Transverse colon (tissue), 4 donors: ENCODE results near the gene SPATA24. TPM values are rescaled to one million over a fixed set of nuclear protein-coding genes. Genes with fewer than 3 reads are reported as not detected.
A peak's percentile ranks its signal among the peaks of the same experiment; 100 is the strongest.
"Not testable (repeated sequence)": the region's sequence is repeated elsewhere in the genome, so short reads cannot be mapped to it uniquely, and the experiment has no call there.

Experiments
- DNase-seq: peaks from one replicate; pipeline ENCODE4 v3.0.0-alpha.2; 2019
- H3K27ac ChIP-seq, 4 donors: fragments of 200-600 bp; sonication (generic); 2 replicates each; pipeline ENCODE4 v1.5.1; 2016 to 2018; ENCODE audit warnings: inconsistent platforms in 4 of 4
- H3K27me3 ChIP-seq: fragments of 200-600 bp; sonication (generic); 2 replicates; pipeline ENCODE4 v1.5.1; 2017; ENCODE audit warnings: inconsistent platforms
- H3K36me3 ChIP-seq, 4 donors: fragments of 200-600 bp; sonication (generic); 2 replicates each; pipeline ENCODE4 v1.5.1; 2017 to 2019; ENCODE audit warnings: inconsistent platforms in 4 of 4
- H3K4me1 ChIP-seq, 4 donors: fragments of 200-600 bp; sonication (generic); 2 replicates each; pipeline ENCODE4 v1.5.1; 2017 to 2020; ENCODE audit warnings: inconsistent platforms in 4 of 4
- H3K4me3 ChIP-seq, 4 donors: fragments of 200-600 bp; sonication (generic); 1 replicate in 1 of 4; 2 replicates in 3 of 4; pipeline versions ENCODE4 v1.5.1 to v1.6.1; 2017 to 2019; ENCODE audit warnings: inconsistent platforms in 4 of 4
- H3K9me3 ChIP-seq, 2 donors: fragments of 200-600 bp; sonication (generic); 2 replicates each; pipeline ENCODE4 v1.5.1; 2017 to 2019; ENCODE audit warnings: inconsistent platforms in 2 of 2
- CTCF ChIP-seq, 5 experiments: fragments of 200-600 bp in 3 of 5; fragments of 450-650 bp in 2 of 5; sonication (generic) in 3 of 5; IDR thresholded peaks; 1 replicate in 2 of 5; 2 replicates in 3 of 5; pipeline ENCODE4 v1.5.1; 2016 to 2017; ENCODE audit warnings: antibody characterized with exemption in 5 of 5, inconsistent platforms in 3 of 5, mild to moderate bottlenecking in 2 of 5, moderate library complexity in 1 of 5
- EP300 ChIP-seq: sonication (generic); formaldehyde crosslinking; IDR thresholded peaks from one replicate; pipeline ENCODE4 v1.6.1; 2017; ENCODE audit warnings: antibody characterized with exemption, low read depth
- POLR2A ChIP-seq: fragments of 450-650 bp; IDR thresholded peaks from one replicate; pipeline ENCODE4 v1.6.1; 2016; ENCODE audit warnings: antibody characterized with exemption, mild to moderate bottlenecking, moderate library complexity
- POLR2AphosphoS5 ChIP-seq, 3 donors: sonication (generic); formaldehyde crosslinking; IDR thresholded peaks; one replicate each; pipeline ENCODE4 v1.6.1; 2016; ENCODE audit warnings: antibody characterized with exemption in 3 of 3
- WGBS, 2 donors: methylation state at CpG; one replicate each; pipeline ENCODE4 v1.1.5; 2018; ENCODE audit warnings: low coverage in 1 of 2; 5-methylcytosine and 5-hydroxymethylcytosine counted together
- in situ Hi-C, 4 donors: fragments of 200-750 bp; cut with MboI; loops; one replicate each; pipeline versions ENCODE4 v1.15.0 to v1.15.1; 2017; ENCODE audit warnings: low sequenced_read_pairs in 3 of 4, low pct_ligation_motif_present in 1 of 4, low pct_unique_long_range_greater_than_20kb in 1 of 4
- intact Hi-C: fragments of 100-400 bp; cut with DNase I; formaldehyde crosslinking; loops from one replicate; pipeline ENCODE4 v1.15.1; 2023; ENCODE audit warnings: low total_unique reads
- total RNA-seq, 4 donors: library from RNA; depleted of rRNA; stranded (reverse); fragments of >200 nt; gene quantifications; one replicate each; pipeline ENCODE4 v1.1.0, GENCODE V29; 2016

Gene SPATA24
- total RNA-seq, 4 donors from 2014 or later: 3.0 TPM; not detected in 2

DNA sequence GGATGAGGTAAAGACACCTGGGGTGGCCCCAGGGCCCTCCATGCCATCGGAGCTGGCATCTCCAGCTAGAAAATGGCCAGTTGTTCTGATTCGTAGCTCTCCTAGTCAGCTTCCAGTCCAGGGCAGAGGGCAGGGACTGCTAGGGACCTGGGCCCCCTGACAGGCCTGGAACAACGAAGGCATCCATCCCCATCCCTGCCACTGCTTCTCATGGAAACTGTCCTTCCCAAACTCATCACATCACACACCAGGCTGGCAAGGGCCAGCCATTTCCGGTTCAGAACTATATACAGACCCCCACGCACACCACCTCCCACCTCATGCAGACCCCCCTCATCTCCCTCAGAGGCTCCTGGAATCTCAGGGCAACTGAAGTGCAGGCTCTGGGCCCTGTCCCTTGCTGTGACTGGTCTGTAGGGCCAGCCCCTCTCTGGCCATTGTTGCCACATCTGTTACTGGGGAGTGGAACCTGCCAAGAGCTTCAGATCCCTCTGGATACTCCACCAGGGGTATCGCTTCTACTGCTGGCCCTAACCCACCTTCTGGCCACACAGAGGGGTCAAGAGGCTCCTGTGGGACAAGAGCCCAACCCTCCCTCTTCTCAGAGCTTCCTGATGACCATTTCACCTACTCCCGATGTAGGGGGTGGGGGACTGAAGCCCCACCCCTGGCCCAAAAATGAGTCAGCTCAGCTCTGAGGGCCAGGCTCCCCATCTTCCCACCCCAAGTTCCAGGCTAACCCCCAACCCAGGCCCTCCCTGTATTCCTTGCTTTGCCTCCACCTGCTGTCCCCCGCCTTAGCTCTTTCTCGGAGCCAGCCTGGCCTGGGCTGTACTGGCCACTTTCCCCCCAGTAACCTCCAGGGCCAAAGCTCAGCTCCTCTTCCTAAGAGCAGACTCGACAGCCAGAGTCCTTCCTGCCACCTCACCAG lies 13.0 kb downstream of the SPATA24 start:
- TF ChIP-seq POLR2A (no peak), POLR2AphosphoS5 (IDR thresholded peaks at IDR 0.05) (no peak), CTCF (IDR thresholded peaks at IDR 0.05) (no peak), EP300 (no peak)
- Histone ChIP-seq H3K4me3 (no peak overlapping the region), H3K27me3 (peaks cover 21% of the 10 kb centered on the region), H3K9me3 (no peaks in the 10 kb centered on the region), H3K27ac (peak overlapping the region; percentile 81 to 87 (median 82)), H3K36me3 (no peaks in the 10 kb centered on the region), H3K4me1 (peaks cover 0 to 63% (median 50%) of the 10 kb centered on the region in 4 donors)
- WGBS, 2 donors: 71 to 75% methylated on average over 1 to 9 of the region's 10 CpGs
- intact Hi-C loops (no loop called here), in situ Hi-C loops (no loop called here)
- DNase-seq: no peak

DNA sequence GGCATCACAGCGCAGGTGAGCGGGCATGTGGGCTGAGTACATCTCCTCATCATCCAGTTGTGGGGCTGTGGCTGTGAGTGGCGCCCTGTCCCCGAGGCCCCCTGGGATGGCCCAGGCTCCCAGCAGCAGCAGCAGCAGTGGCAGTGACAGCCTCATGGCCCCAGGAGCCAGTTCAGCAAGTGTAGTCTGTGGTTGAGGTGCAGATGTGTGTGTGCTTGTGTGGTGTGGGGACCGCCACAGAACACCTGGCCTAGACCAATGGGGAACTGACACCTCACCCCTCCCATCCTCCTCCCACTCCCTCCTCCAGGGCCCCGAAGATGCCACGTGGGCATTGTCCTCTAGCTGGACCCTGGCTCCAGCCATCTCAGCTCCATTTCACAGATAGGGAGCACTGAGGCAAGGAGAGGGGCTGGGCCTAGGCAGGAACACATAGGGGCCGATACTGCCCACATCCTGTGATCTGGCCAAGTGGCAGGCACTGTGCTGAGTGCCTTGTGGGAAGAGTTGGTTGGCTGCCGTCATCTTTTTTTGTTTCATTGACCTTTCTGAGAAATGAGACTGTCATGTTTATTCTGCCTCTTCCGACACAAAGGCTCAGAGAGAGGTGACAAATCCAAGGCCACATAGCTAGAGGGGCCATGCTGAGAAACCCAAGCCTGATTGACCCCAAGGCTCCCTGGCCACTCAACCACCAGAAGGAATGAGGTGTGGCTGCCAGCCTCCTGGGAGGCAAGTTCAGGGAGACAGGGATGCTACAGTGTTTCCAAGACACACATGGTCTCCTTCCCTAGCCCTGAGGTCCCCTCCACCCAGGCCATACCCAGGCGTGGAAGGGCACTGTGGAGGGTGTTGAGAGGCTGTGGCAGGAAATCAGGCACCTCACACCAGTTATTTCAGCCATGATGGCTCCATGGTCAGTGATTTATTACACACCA lies 13.9 kb downstream of the SPATA24 start, which contains the start of gene MZB1:
Gene MZB1 (minus strand): TSS at position 213 of the 938 bp plus-strand sequence. CDS start 57 bp downstream, at position 156.
- peak within 1 kb of the TSS in 3 of 4 donors; percentile 30 to 45 (median 32) for H3K4me3 ChIP-seq
- H3K27me3 ChIP-seq: peaks cover 21% of the 10 kb centered on the region
- intact Hi-C loops: no loop called here
- H3K4me1 ChIP-seq: peaks cover under 1 to 71% (median 52%) of the 10 kb centered on the region in 4 donors
- TF ChIP-seq EP300 (no peak), POLR2AphosphoS5 (IDR thresholded peaks at IDR 0.05) (peak in 1 of 3 donors; percentile 85), POLR2A (peak; percentile 20)
- H3K36me3 ChIP-seq: no peaks in the 10 kb centered on the region
- in situ Hi-C loops: no loop called here
- H3K27ac ChIP-seq: peak within 1 kb of the TSS; percentile 81 to 87 (median 82)
- peak; percentile 77 for DNase-seq
- no peaks in the 10 kb centered on the region for H3K9me3 ChIP-seq
- WGBS, 2 donors: 80 to 100% methylated on average over 1 to 10 of the region's 11 CpGs

DNA sequence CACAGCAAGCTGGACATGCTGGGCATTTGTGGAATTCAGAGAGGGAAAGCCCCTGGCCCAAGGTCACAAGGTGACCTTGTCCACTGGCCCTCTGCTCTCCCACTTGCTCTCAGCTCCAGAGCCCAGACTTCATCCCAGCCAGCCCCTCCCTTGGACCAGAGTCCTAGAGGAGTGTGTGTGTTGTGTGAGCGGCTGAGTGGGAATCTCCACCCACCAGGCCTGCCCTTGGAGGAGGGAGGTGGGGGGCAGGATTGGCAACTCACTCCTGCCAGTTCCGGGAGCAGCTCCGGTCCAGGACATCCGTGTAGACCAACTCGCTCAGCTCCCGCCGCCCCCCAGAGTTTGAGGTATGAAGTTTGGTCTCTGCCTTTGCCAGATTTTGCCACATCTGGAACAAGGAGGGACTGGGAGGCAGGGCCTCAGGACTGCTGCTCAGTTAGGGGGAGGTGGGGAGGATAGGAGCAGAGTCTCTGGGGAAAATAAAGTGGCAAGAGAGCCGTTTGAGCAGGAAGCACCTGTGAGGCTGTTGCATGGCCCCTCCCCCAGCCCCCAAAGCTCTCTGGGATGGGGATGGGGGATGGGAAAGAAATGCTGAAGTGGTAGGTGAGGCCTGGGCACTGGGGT lies 15.6 kb downstream of the SPATA24 start:
- WGBS, 2 donors: 10% methylated on average over 8 of the region's 8 CpGs; no CpG with 5 or more reads in 1 of the 2 donors
- H3K4me3 ChIP-seq: peak overlapping the region; percentile 9 to 45 (median 31)
- intact Hi-C loops (no loop called here), in situ Hi-C loops (no loop called here)
- DNase-seq: peak; percentile 86
- H3K27ac ChIP-seq: peak overlapping the region; percentile 75 to 87 (median 80)
- H3K36me3 ChIP-seq: no peaks in the 10 kb centered on the region
- no peak for TF ChIP-seq EP300
- TF ChIP-seq CTCF (IDR thresholded peaks at IDR 0.05): peak in 1 of 5 experiments; percentile 11
- TF ChIP-seq POLR2AphosphoS5 (IDR thresholded peaks at IDR 0.05): peak in 2 of 3 donors; percentile 81 to 85
- peak; percentile 86 for TF ChIP-seq POLR2A
- peaks cover 6% of the 10 kb centered on the region for H3K27me3 ChIP-seq
- H3K9me3 ChIP-seq: no peaks in the 10 kb centered on the region
- peaks cover 8 to 69% (median 54%) of the 10 kb centered on the region in 4 donors for H3K4me1 ChIP-seq

DNA sequence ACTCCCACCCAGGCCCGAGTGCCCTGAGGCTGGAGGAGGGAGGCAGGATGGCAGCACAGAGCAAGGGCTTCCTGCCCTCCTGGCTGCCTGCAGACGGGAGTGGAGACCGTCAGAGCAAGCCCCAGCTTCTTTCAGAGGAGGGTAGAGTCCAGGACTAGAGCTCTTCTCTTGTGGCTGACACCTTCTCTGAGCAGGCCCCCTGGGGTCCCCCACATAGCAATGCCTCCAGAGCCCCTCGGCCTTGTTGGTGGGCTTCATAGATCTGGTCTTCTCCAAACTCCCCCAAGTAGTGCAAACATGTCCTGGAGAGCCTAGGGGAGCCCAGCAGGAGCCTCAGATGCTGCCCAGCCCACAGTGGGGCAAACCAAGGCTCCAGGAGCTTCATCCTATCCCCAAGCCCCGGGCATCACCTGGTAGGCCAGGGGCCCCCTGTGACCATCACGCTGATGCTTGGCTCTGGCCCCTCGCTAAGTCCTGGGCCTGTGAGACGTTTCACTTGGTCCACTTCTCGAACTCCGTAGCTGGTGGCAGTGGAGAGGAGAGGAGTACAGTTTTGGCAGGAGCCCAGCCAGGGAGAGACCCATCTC lies 16.2 kb downstream of the SPATA24 start:
- Histone ChIP-seq H3K4me3 (no peak overlapping the region), H3K9me3 (no peaks in the 10 kb centered on the region), H3K27ac (peak overlapping the region; percentile 75 to 87 (median 80)), H3K36me3 (no peaks in the 10 kb centered on the region), H3K27me3 (no peaks in the 10 kb centered on the region), H3K4me1 (peaks cover 10 to 66% (median 51%) of the 10 kb centered on the region in 4 donors)
- 63% methylated on average over 10 of the region's 10 CpGs; no CpG with 5 or more reads in 1 of the 2 donors for WGBS, 2 donors
- no peak for DNase-seq
- in situ Hi-C loops (no loop called here), intact Hi-C loops (no loop called here)
- no peak for TF ChIP-seq POLR2A
- TF ChIP-seq EP300: no peak
- TF ChIP-seq POLR2AphosphoS5 (IDR thresholded peaks at IDR 0.05): no peak
- no peak for TF ChIP-seq CTCF (IDR thresholded peaks at IDR 0.05)

GRCh38 chr5:139386956-139387355 lies 16.9 kb downstream of the SPATA24 start:
- H3K36me3 ChIP-seq, H3K27ac ChIP-seq, intact Hi-C loops, H3K9me3 ChIP-seq, H3K4me3 ChIP-seq, H3K27me3 ChIP-seq, DNase-seq, in situ Hi-C loops: not testable (repeated sequence)
- WGBS, 2 donors: 96% methylated on average over 10 of the region's 10 CpGs; no CpG with 5 or more reads in 1 of the 2 donors
- H3K4me1 ChIP-seq: peaks cover 11 to 65% (median 54%) of the 10 kb centered on the region in 4 donors
